Mesothelial cell of epicardium (in vitro differentiated cells): Measurements from ENCODE around the gene IL21R. TPM values are rescaled to one million over a fixed set of nuclear protein-coding genes. Genes with fewer than 3 reads are reported as not detected.
"Not testable (repeated sequence)": the region's sequence is repeated elsewhere in the genome, so short reads cannot be mapped to it uniquely, and the experiment has no call there.

Source experiments
- DNase-seq, 2 experiments: peaks; one replicate each; pipeline ENCODE4 v3.0.0; 2021; ENCODE audit warnings: low spot score in 2 of 2; ENCODE audit not compliant: unreplicated experiment in 2 of 2
- H3K27ac Mint-ChIP-seq: 2 replicates; pipeline ENCODE4 v1.8.0; 2021; ENCODE audit warnings: mixed read lengths
- H3K27me3 Mint-ChIP-seq: 2 replicates; pipeline ENCODE4 v1.8.0; 2021; ENCODE audit warnings: low read depth, mixed read lengths
- H3K36me3 Mint-ChIP-seq: 2 replicates; pipeline ENCODE4 v1.8.0; 2021; ENCODE audit warnings: mixed read lengths
- H3K4me1 Mint-ChIP-seq: 2 replicates; pipeline ENCODE4 v1.8.0; 2021; ENCODE audit warnings: mixed read lengths
- H3K4me3 Mint-ChIP-seq: 2 replicates; pipeline ENCODE4 v1.8.0; 2021; ENCODE audit warnings: mild to moderate bottlenecking, moderate library complexity, mixed read lengths
- H3K9me3 Mint-ChIP-seq: 2 replicates; pipeline ENCODE4 v1.8.0; 2021; ENCODE audit warnings: mixed read lengths
- total RNA-seq: library from RNA; stranded (reverse); gene quantifications from 3 replicates; pipeline ENCODE4 v1.2.1, GENCODE V29; 2021
- TF ChIP-seq, protein P1 (sequence below): fragments of 200-600 bp; sonication (generic); IDR thresholded peaks from one replicate; pipeline ENCODE4 v1.5.0; 2021; ENCODE audit warnings: antibody characterized with exemption; ENCODE audit not compliant: unreplicated experiment

Gene IL21R
- total RNA-seq, 1 donor from 2014 or later: 0.22 TPM

DNA sequence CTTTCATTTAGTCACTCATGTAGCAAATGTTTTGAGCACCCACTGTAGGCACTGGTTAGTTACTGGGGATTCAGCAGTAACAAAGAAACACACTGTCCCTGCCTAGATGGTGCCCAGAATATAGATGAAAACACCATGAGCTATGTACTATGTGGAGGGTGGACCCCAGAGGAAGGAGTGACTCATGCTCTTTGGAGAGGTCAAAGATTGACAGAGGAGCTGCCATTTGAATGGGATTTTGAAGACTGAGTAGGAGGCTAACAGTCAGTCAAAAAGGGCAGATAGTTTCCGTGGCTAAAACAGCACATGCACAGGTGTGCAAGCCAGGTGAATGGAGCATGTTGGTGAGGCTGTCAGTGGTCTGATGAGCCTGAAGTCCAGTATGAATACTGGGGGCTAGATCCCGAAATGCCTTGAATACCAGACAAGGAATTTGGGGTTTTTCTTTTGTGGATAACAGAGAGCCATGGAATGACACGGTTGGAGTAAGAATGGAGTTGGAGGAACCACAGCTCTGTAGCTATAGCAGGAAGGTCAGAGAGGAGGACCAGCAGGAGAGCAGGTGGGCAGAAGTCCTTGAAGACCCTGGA is 6.1 kb downstream of the IL21R start:
- Mint-ChIP-seq H3K27me3 (peaks cover 14% of the 10 kb centered on the region), H3K4me3 (no peak overlapping the region), H3K36me3 (no peaks in the 10 kb centered on the region), H3K9me3 (peaks cover 24% of the 10 kb centered on the region), H3K27ac (no peak overlapping the region), H3K4me1 (no peaks in the 10 kb centered on the region)
- TF ChIP-seq, protein P1, sequence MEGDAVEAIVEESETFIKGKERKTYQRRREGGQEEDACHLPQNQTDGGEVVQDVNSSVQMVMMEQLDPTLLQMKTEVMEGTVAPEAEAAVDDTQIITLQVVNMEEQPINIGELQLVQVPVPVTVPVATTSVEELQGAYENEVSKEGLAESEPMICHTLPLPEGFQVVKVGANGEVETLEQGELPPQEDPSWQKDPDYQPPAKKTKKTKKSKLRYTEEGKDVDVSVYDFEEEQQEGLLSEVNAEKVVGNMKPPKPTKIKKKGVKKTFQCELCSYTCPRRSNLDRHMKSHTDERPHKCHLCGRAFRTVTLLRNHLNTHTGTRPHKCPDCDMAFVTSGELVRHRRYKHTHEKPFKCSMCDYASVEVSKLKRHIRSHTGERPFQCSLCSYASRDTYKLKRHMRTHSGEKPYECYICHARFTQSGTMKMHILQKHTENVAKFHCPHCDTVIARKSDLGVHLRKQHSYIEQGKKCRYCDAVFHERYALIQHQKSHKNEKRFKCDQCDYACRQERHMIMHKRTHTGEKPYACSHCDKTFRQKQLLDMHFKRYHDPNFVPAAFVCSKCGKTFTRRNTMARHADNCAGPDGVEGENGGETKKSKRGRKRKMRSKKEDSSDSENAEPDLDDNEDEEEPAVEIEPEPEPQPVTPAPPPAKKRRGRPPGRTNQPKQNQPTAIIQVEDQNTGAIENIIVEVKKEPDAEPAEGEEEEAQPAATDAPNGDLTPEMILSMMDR: no peak
- DNase-seq: no peak

DNA sequence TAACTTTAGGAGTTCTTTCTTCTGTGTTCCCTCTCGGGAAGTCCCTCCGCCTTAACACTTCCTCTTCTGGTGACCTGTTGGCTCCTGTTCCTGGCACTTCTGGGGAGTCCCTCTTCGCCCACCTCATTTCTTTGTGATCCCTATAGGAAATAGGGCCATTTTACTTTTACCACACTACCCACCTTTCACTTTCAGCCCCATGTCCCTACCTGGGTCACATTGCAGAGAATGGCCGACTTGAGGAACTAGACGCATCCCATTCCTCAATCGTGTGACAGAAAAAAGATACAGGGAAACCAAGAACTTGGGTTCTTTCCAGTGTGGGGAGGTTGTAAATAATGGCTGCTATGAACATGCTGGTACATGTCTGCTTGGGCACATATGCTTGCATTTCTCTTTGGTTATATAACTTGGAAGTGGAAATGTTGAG is 6.6 kb downstream of the IL21R start:
- Mint-ChIP-seq H3K4me3 (no peak overlapping the region), H3K27ac (no peak overlapping the region), H3K4me1 (no peaks in the 10 kb centered on the region), H3K36me3 (no peaks in the 10 kb centered on the region), H3K27me3 (peaks cover 13% of the 10 kb centered on the region), H3K9me3 (peaks cover 28% of the 10 kb centered on the region)
- no peak for DNase-seq
- TF ChIP-seq, protein P1: no peak

DNA sequence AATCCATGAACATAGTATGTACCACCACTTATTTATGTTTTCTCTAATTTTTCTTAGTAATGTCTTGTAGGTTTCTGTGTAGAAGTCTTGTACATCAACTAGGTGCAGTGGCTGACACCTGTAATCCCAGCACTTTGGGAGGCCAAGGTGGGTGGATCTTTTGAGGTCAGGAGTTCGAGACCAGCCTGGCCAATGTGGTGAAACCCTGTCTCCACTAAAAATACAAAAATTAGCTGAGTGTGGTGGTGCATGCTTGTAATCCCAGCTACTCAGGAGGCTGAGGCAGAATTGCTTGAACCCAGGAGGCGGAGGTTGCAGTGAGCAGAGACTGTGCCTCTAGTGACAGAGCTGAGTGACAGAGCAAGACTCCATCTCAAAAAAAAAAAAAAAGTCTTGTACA is 8.0 kb downstream of the IL21R start:
- H3K9me3 Mint-ChIP-seq: peaks cover 28% of the 10 kb centered on the region
- H3K36me3 Mint-ChIP-seq, H3K4me1 Mint-ChIP-seq, H3K27ac Mint-ChIP-seq, DNase-seq, H3K4me3 Mint-ChIP-seq: not testable (repeated sequence)
- peaks cover 13% of the 10 kb centered on the region for H3K27me3 Mint-ChIP-seq

DNA sequence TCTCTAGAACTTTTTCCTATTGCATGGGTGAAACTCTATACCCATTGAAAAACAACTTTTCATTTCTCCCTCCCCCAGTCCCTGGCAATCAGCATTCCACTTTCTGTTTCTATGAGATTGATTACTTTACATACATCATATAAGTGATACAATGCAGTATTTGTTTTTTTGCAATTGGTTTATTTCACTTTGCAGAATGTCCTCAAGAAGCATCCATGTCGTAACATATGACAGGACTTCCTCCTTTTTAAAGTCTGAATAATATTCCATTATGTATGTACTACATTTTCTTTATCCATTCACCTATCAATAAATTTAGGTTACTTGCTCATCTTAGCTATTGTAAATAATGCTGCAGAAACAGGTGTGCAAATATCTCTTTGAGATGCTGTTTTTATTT is 8.8 kb downstream of the IL21R start:
- peaks cover 16% of the 10 kb centered on the region for H3K27me3 Mint-ChIP-seq
- H3K4me1 Mint-ChIP-seq: no peaks in the 10 kb centered on the region
- H3K27ac Mint-ChIP-seq: no peak overlapping the region
- DNase-seq: no peak
- H3K9me3 Mint-ChIP-seq: peaks cover 28% of the 10 kb centered on the region
- TF ChIP-seq, protein P1: no peak
- no peaks in the 10 kb centered on the region for H3K36me3 Mint-ChIP-seq
- H3K4me3 Mint-ChIP-seq: no peak overlapping the region

DNA sequence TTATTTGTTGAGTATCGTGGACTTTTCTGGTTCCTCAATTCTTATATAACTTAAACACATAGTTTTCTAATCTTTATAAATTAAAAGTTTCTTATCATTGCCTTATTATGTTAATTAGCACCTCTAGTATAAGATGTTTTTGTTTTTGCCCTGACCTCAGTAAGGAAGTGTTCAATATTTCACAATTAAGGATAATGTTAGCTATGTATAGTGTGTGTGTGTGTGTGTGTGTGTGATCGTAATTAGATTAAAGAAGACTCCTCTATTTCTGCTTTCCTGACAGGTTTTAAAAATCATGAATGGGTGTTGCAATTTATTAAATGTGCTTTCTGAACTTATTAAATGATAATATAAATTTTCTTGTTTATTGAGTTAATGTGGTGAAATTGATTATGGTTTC is 12.0 kb downstream of the IL21R start:
- TF ChIP-seq, protein P1: no peak
- H3K9me3 Mint-ChIP-seq: peaks cover 28% of the 10 kb centered on the region
- peaks cover 9% of the 10 kb centered on the region for H3K27me3 Mint-ChIP-seq
- no peaks in the 10 kb centered on the region for H3K4me1 Mint-ChIP-seq
- H3K27ac Mint-ChIP-seq: no peak overlapping the region
- no peak overlapping the region for H3K4me3 Mint-ChIP-seq
- DNase-seq: no peak
- no peaks in the 10 kb centered on the region for H3K36me3 Mint-ChIP-seq

DNA sequence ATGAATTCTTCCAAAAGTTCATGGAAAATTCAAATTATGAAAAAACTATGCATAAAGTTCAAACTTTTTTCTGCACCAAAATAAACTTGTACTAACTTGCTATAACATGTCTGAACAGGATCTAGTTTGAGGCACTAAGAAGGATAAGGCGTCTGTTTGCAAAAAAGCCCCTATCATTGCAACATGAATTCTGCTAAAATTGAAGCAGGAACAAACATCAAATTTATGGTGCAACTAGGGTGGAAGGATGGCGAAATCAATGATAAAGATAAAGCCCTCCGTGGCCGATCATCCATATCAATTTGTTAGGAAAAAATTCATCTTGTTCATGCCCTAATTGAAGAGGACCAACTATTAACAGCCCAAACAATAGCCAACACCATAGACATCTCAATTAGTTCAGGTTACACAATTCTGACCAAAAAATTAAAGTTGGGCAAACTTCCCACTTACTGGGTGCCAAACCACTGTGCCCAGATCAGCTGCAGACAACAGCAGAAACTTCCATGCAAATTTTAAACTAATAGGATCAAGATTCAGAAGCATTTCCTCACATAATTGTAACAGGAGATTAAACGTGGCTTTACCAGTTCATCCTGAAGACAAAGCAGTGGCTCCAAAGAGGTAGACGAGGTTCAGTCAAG is 12.9 kb downstream of the IL21R start:
- H3K27me3 Mint-ChIP-seq: peaks cover 9% of the 10 kb centered on the region
- H3K27ac Mint-ChIP-seq: no peak overlapping the region

More for the DNA sequence above, 12.9 kb downstream of the IL21R start:
- no peak for DNase-seq
- no peak overlapping the region for H3K4me3 Mint-ChIP-seq
- H3K4me1 Mint-ChIP-seq: no peaks in the 10 kb centered on the region
- TF ChIP-seq, protein P1: no peak
- H3K9me3 Mint-ChIP-seq: peaks cover 24% of the 10 kb centered on the region
- no peaks in the 10 kb centered on the region for H3K36me3 Mint-ChIP-seq
